PFSK-1 (cell line): ENCODE results near the gene OR6M1.

ENCODE experiments used
- FOXP2 ChIP-seq: optimal IDR thresholded peaks from 2 replicates; pipeline ENCODE3; 2011; ENCODE audit warnings: borderline replicate concordance, control low read depth, inconsistent platforms; ENCODE audit not compliant: insufficient read depth; ENCODE audit errors: extremely low read length, extremely low read depth
- POLR2AphosphoS5 ChIP-seq: IDR thresholded peaks from 2 replicates; pipeline ENCODE4 v1.6.1; 2012; ENCODE audit warnings: low read depth, mild to moderate bottlenecking, control low read depth, low read length, moderate library complexity
- REST ChIP-seq, 2 experiments: IDR thresholded peaks; 2 replicates each; pipeline versions ENCODE4 v1.6.1 to v1.8.0; 2011 to 2012; ENCODE audit warnings: low read depth in 2 of 2, low read length in 2 of 2, control low read depth in 1 of 2, inconsistent platforms in 1 of 2, mild to moderate bottlenecking in 1 of 2, moderate library complexity in 1 of 2; ENCODE audit not compliant: insufficient read depth in 1 of 2
- SIN3A ChIP-seq: IDR thresholded peaks from 2 replicates; pipeline ENCODE4 v1.6.1; 2012; ENCODE audit warnings: mild to moderate bottlenecking, low read length, moderate library complexity, borderline replicate concordance; ENCODE audit not compliant: insufficient read depth
- TAF1 ChIP-seq: IDR thresholded peaks from 2 replicates; pipeline ENCODE4 v1.6.1; 2012; ENCODE audit warnings: low read length, control low read depth, borderline replicate concordance; ENCODE audit not compliant: insufficient read depth

The OR6M1 gene

GRCh38 chr11:123839131-123839530 is 33.0 kb upstream of the OR6M1 start:
- no peak for TF ChIP-seq SIN3A
- TF ChIP-seq TAF1, result no peak
- TF ChIP-seq REST (IDR thresholded peaks at IDR 0.05; ENCODE audit: insufficient read depth in 1 of 2, low read depth in 2 of 2, low read length in 2 of 2), result no peak
- no peak for TF ChIP-seq POLR2AphosphoS5
- TF ChIP-seq FOXP2, result no peak

GRCh38 chr11:123838659-123839058 is 32.5 kb upstream of the OR6M1 start:
- TF ChIP-seq POLR2AphosphoS5, result no peak
- TF ChIP-seq TAF1, result no peak
- TF ChIP-seq REST (IDR thresholded peaks at IDR 0.05; ENCODE audit: insufficient read depth in 1 of 2, low read depth in 2 of 2, low read length in 2 of 2), result no peak
- no peak for TF ChIP-seq SIN3A
- no peak for TF ChIP-seq FOXP2

GRCh38 chr11:123838199-123838598 is 32.0 kb upstream of the OR6M1 start:
- TF ChIP-seq TAF1, result no peak

GRCh38 chr11:123833095-123833494 is 26.9 kb upstream of the OR6M1 start:
- TF ChIP-seq TAF1 (no peak), SIN3A (no peak), FOXP2 (no peak), REST (IDR thresholded peaks at IDR 0.05; ENCODE audit: insufficient read depth in 1 of 2, low read depth in 2 of 2, low read length in 2 of 2) (no peak), POLR2AphosphoS5 (no peak)

- TF ChIP-seq POLR2AphosphoS5 (no peak), TAF1 (no peak), SIN3A (no peak), REST (IDR thresholded peaks at IDR 0.05; ENCODE audit: insufficient read depth in 1 of 2, low read depth in 2 of 2, low read length in 2 of 2) (no peak), FOXP2 (no peak)
These were observed 23.6 kb upstream of the OR6M1 start for GRCh38 chr11:123829745-123830144.
